ENCODE measurements around the gene SLC2A14.
A peak's percentile ranks its signal among the peaks of the same experiment; 100 is the strongest.
"Not testable (repeated sequence)": the region's sequence is repeated elsewhere in the genome, so short reads cannot be mapped to it uniquely, and the experiment has no call there.

Gene SLC2A14

GRCh38 chr12:7833201-7833600, 39.5 kb downstream of the SLC2A14 start:
- not testable (repeated sequence) for DNase-seq (ENCODE audit: low spot score)

DNA sequence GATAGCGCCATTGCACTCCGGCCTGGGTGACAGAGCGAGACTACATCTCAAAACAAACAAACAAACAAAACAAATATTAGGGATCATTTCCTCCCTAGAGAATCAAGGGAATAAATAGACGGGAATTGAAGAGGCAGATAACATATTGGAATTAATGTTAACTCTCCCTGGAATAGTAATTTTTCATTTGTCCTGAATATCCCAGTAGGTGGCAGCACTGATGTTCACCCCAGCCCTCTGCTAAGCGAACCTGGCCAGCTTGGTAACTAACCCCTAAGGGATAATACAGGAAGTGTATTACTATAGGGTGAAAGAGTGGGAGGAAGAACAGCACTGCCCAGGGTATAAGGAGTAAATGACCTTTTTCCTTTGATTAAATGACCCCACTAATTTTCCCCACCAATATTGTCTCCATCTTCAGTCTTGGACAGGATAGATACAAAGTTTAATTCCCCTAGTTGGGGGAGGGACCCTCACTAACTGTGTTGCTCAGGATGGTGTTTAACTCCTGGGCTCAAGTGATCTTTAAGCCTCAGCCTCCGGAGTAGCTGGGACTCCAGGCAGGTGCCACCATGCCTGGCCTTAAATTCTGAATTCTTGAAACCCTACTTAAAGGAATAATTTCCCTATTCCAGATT, 40.5 kb downstream of the SLC2A14 start:
- peak; percentile 75 for DNase-seq (ENCODE audit: low spot score)

GRCh38 chr12:7829737-7830136, 43.0 kb downstream of the SLC2A14 start:
- not testable (repeated sequence) for DNase-seq (ENCODE audit: low spot score)

DNA sequence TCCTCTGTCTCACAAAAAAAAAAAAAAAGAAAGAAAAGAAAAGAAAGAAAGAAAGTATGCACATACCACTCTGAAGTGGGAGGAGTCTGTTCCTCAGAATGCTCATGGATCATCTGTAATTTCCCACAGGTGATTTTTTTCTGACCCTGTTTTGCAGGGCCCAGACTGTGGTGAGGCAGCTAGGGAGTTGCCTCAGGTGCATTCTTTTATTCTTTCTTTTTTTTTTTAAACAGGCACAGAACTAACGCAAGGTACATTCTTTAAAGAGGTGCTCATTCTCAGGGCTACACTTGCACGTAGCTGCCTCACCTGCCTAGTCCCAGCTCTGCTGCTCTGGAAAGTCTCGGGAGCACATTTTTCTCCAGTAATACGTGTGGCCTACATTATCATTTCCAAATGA, 47.0 kb downstream of the SLC2A14 start:
- not testable (repeated sequence) for DNase-seq (ENCODE audit: low spot score)

DNA sequence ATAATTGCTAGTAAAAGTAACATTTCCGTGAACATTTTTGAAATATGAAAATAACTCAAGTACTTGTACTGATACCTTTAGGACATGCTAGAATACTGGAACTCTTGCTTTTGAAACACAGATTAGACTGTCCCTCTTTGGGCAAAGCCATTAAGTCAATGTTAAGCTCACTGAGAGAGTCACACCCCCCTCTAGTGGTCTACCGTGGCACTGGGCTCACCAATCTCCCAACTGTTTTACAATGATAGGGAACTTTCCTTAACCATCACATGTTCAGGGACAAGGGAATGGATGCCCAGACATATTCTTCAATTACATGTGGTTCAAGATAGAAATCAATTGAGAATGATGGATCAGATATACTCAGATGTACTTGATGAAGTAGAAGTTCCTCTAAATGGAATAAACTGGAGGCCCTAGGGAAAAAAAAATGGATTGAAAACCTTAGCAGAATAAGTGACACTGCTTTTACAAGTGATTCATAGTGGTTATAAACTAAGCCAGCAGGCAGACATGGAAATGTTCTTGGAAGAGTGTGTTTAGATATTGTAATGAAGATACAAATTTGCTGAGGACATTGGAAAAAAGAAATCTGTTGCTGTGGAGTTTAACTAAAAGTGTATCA, 65.7 kb downstream of the SLC2A14 start:
- DNase-seq (ENCODE audit: low spot score): peak; percentile 57

DNA sequence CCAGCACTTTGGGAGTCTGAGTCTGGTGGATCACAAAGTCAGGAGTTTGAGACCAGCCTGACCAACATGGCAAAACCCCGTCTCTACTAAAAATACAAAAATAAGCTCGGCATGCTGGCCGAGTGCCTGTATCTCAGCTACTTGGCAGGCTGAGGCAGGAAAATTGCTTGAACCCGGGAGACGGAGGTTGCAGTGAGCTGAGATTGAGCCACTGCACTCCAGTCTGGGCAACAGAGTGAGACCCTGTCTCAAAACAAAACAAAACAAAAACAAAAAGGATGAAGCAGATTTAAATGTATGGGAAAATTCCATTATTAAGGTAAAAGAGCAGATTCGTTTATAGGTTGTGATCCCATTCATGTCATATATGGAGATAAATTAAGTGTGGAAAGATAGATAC, 66.4 kb downstream of the SLC2A14 start:
- DNase-seq (ENCODE audit: low spot score): not testable (repeated sequence)

- DNase-seq (ENCODE audit: low spot score): no peak
Measured at GRCh38 chr12:7801460-7801859, 71.3 kb downstream of the SLC2A14 start.

DNA sequence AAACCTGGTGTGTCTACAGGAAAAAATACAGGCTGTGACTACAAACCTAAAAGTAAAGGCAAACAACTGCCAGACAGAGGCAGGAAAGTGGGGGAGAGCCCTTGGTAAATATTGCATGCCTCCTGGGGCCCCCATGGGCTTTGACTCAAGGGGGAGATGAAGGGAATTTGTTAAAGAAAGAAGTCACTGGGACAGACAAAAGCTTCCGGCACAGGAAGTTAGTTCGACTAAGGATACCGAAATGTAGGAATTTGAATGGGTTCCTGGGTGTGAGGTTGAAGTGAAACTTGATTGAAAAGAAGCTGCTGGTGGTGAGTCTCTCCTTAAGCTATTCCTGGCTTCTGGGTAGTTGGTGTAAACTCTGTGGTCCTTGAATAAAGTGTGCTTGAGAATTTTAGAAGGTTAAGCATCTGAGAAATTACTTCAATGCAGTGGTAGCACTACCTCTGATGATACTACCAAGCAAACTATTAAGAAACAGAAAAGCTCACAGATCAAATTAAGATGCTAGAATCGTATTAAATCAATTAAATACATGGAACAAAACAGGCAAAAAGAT, 73.9 kb downstream of the SLC2A14 start:
- DNase-seq (ENCODE audit: low spot score): not testable (repeated sequence)

GRCh38 chr12:7797698-7798398, 74.9 kb downstream of the SLC2A14 start:
- no peak for DNase-seq (ENCODE audit: low spot score)

DNA sequence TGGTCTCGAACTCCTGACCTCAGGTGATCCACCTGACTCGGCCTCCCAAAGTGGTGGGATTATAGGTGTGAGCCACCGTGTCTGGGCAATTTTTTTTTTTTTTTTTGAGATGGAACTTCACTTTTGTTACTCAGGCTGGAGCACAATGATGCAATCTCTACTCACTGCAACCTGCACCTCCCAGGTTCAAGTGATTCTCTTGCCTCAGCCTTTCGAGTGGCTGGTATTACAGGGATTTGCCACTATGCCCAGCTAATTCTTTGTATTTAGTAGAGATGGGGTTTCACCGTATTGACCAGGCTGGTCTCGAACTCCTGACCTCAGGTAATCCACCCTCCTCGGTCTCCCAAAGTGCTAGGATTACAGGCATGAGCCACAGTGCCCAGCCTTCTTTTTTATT, 75.4 kb downstream of the SLC2A14 start:
- not testable (repeated sequence) for DNase-seq (ENCODE audit: low spot score)

- DNase-seq (ENCODE audit: low spot score): no peak
Measured at GRCh38 chr12:7793211-7793610, 79.5 kb downstream of the SLC2A14 start.

DNA sequence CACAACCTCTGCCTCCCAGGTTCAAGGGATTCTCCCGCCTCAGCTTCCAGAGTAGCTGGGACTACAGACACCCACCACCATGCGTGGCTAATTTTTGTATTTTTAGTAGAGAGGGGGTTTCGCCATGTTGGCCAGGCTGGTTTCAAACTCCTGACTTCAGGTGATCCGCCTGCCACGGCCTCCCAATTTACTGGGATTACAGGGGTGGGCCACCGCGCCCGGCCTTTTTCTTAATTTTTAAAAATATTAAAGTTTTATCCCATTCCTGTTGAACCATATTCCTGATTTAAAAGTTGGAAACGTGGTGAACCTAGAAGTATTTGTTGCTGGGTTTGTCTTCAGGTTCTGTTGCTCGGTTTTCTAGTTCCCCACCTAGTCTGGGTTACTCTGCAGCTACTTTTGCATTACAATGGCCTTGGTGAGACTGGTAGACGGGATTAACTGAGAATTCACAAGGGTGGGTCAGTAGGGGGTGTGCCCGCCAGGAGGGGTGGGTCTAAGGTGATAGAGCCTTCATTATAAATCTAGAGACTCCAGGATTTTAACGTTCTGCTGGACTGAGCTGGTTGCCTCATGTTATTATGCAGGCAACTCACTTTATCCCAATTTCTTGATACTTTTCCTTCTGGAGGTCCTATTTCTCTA, 83.7 kb downstream of the SLC2A14 start, which contains the start of gene NANOG:
Gene NANOG (plus strand): TSS at position 519 of the 645 bp plus-strand sequence. CDS start 213 bp downstream, outside the sequence.
- not testable (repeated sequence) for DNase-seq (ENCODE audit: low spot score)

DNA sequence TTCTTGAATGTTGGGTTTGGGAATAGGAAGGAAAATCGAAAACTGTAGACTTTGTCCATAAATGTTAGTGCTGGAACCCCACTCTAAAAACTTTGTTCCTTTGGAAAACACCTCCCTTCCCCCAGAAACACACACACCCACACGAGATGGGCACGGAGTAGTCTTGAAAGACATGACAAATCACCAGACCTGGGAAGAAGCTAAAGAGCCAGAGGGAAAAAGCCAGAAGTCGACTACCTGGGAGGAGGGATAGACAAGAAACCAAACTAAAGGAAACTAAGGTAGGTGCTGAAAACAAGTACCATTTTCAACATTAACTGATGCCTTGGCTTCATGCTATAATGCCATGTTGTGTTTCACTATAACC, 84.4 kb downstream of the SLC2A14 start:
- DNase-seq (ENCODE audit: low spot score): no peak

- DNase-seq (ENCODE audit: low spot score): no peak
Measured at GRCh38 chr12:7787574-7788293, 85.0 kb downstream of the SLC2A14 start.

DNA sequence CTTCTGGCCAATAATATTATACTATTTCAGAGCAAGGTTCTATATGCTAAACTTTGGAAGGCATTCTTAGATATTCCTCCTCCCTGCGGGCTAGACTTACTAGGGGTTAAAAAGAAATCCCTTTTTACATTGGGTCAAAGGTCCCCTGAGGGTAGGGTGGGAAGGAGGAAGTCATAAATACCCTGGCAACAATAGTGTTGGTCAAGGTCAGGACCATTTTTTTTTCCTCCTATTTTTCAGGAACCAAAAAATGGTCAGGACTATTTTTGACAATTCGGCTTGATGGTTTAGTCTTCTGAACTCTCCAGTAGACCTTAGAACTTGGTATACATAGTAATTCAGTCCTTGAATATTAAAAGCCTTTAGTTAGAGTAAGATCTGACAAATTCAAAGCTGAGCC, 88.0 kb downstream of the SLC2A14 start:
- no peak for DNase-seq (ENCODE audit: low spot score)

DNA sequence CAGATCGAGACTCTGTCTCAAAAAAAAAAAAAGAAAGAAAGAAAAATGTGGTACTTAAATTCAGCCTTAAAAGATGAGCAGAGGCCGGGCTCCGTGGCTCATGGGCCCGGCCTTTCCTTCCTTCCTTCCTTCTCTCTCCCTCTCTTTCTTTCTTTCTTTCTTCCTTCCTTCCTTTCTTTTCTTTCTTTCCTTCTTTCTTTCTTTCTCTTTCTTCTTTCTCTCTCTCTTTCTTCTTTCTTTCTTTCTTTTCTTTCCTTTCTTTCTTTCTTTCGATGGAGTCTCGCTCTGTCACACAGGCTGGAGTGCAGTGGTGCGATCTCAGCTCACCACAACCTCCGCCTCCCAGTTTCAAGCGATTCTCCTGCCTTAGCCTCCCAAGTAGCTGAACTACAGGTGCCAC, 89.3 kb downstream of the SLC2A14 start:
- DNase-seq (ENCODE audit: low spot score): not testable (repeated sequence)

- no peak for DNase-seq (ENCODE audit: low spot score)
Measured at GRCh38 chr12:7782055-7782454, 90.7 kb downstream of the SLC2A14 start.

GRCh38 chr12:7781274-7781673, 91.4 kb downstream of the SLC2A14 start:
- DNase-seq (ENCODE audit: low spot score): no peak

- no peak for DNase-seq (ENCODE audit: low spot score)
Measured at GRCh38 chr12:7769999-7770398, 102.7 kb downstream of the SLC2A14 start.

Data from germinal center (tissue), 1 donor.